Measurements from ENCODE around the gene KCND3.
"Not testable (repeated sequence)": the region's sequence is repeated elsewhere in the genome, so short reads cannot be mapped to it uniquely, and the experiment has no call there.

The KCND3 gene

DNA sequence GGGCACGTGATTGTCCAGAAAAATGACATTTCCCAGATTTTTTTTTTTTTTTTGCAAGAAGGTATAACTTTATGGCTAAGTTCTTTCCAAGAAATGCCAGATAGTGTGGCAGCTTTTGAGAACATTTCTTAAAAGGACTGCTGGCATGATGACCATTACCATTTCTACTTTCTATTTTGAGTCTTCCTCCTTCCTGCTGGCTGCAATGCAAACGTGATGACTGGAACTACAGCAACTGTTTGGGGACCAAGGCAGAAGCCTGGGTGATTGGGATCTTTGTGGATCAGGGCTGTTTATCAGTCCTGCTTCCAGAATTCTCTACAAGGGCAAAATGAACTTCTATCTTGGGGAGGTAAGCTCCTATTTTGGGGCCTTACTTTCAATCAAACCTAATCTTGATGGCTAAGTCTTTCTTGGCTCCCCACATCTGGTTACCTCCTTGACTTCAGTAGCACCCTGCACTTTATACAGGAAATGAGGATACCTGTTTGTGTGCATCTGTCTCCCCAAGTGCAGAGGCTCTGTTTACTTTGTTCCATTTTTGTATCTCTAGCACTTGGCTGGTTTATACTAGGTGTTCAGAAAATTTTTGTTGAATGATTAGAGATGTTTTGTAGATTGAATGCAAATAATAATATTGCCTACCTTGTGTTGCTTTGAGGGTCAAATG is 237.4 kb downstream of the KCND3 start:
- in situ Hi-C loops (cut with MboI; ENCODE audit: low sequenced_read_pairs) = loop anchor here (5.0 to 25.0 kb wide), 2 partner anchors 35 to 540 kb away; partner anchors contain the start of gene DENND2D

DNA sequence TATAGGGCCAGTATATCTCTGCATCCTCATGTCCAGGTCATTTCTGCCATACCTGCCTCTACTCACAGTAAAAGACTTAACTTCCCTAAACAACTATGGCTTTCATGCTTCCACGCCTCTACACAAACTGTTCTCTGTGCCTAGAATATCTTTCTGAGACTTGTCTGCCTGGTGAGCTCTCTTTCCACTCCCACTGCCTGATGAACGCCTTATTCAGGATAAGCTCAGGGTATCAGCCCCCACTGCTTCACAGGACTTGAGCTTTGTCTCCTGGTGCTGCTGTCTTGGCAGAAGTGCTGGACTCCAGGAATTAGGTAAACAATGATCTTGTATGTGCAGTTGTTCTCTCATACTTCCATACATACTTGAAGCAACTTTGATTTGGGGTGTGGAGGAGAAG is 238.6 kb downstream of the KCND3 start:
- in situ Hi-C loops (cut with MboI; ENCODE audit: low sequenced_read_pairs) = loop anchor here (5.0 to 25.0 kb wide), 2 partner anchors 34 to 539 kb away; partner anchors contain the start of gene DENND2D

DNA sequence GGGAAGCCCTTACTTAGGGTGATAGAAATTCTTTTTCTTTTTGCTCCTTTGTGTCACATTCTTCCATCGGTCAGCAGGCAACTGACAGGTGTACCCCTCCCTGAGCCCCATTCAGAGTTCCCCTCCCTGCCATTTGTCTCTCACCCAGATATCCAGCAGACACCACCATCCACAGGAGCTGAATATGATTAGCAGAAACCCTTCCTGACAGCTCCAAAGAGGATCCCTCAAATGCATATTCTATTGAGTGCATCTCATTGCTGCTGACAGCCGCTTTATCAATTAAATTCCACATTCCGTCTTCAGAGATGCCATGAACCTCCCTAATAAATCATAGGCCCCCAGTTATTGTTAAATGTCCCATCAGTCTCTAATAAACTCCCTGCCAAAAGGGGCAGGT is 239.8 kb downstream of the KCND3 start:
- in situ Hi-C loops (cut with MboI; ENCODE audit: low sequenced_read_pairs) = loop anchor here (5.0 to 25.0 kb wide), 2 partner anchors 32 to 537 kb away; partner anchors contain the start of gene DENND2D

DNA sequence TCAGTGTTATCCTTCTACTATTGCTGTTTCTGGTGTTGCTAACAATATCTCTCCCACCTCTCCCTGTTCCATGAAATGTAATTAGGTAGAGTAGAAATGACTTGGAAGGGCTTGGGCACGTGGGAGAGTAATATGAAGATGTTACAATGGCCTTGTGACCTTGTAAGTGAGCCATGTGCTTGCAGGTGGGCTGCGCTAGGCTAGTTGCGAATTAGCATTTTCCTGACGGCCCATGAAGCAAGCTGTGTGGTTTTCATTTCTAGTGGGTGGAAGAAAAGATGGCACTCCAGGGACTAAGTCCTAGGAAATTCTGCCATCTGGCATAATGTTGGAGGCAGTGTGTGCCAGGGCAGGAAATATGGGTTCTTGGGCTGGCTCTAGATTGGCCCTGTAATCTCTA is 241.5 kb downstream of the KCND3 start:
- in situ Hi-C loops (cut with MboI; ENCODE audit: low sequenced_read_pairs) = no loop called here

DNA sequence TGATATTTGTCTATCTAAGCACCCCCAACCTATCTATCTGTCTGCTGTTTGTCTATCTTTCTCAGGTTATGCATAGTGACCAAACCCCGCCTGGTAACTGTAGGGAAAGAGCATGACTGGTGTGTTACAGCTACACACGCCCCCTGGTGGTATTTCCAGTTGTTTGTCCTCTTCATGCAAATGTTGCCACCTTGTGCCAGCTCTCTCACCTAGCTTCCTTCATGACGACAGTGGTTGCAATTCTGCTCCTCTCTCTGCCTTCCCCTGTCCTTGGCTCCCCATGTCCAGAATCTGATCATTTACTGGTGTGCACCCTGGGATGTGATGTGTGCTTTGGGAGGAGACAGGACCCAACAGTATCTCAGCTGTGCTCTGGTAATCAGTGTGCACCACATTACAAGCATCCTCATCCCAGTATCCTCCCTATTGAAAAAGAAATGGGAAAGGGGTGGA is 242.2 kb downstream of the KCND3 start:
- in situ Hi-C loops (cut with MboI; ENCODE audit: low sequenced_read_pairs) = no loop called here

DNA sequence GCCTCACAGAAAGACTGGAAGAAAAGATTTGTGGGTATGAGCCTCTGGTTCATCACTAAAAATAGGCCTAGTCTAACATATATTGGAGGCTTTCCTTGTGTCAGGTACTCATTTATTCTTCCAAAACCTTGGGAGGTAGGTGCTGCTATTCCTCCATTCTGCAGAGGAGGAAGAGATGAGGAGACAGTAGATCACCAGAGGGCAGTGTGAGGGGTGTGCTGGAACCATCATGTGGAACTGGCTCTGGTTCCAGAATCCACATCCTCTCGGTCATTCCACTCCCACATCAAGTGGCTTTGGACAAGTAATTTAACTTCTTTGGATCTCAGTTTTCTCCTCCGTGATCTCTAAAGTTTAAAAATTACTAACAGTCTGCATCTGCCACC is 242.9 kb downstream of the KCND3 start:
- in situ Hi-C loops (cut with MboI; ENCODE audit: low sequenced_read_pairs) = no loop called here

DNA sequence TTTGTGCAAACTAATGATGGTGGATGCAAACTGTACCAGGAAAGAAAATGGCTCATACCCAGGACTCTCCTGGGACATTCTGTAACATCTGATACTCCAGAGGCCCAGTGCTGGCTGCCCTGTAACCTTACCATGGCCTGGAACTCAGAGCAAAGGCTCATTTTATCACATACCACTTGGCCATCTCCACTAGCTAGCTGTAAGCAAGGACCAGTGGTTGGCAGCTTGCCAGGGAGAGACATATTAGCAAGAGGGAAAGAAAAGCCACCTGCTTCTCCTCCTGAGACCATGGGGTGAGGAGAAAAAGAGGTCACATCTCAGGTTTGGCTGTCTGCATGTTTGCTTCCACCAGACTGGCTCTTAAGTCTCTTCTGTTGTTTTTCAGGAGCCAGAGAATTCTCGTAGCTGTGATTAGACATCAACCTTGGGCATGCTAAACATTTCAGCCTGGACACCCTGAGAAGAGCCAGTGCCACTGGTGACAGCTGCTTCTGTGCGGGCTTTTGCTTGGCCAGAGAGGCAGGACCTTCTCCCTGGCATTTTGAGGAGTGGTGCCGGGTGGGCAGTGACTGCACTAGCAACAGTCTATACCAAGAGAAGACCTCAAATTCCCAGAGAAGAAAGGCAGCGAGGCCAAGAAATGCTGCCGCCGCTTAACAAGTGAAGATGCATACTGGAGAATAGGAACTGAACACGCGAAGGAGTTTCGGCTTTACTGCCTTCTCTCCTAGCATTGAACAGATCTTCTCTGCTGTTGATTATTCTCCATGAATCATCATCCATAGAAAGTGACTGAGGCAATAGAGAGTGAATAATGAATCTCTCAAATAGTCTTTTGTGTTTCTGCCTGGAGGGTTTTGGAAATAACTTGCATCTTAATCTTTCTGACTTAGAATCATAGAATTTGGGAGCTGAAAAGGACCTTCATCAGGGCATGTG is 243.5 kb downstream of the KCND3 start:
- in situ Hi-C loops (cut with MboI; ENCODE audit: low sequenced_read_pairs) = no loop called here

DNA sequence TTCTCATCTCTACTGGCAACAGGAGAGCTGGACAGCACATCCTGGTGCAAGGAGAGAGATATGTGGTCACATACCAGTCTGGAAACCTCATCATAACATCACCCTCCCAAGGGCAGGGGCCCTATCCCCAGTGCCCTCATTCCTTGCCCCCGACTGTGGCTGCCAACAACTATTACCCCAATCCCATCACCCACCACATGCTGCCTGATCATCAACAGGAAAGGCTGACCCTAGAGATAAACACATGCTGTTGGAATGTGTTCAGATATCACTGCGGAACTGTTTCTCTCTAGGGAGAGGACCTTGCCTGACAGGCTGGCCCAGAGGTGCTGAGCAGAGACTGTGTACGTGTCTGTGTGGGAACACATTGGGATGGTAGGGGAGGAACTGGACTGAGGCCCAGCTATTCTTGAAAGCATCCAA is 245.8 kb downstream of the KCND3 start:
- in situ Hi-C loops (cut with MboI; ENCODE audit: low sequenced_read_pairs) = no loop called here

DNA sequence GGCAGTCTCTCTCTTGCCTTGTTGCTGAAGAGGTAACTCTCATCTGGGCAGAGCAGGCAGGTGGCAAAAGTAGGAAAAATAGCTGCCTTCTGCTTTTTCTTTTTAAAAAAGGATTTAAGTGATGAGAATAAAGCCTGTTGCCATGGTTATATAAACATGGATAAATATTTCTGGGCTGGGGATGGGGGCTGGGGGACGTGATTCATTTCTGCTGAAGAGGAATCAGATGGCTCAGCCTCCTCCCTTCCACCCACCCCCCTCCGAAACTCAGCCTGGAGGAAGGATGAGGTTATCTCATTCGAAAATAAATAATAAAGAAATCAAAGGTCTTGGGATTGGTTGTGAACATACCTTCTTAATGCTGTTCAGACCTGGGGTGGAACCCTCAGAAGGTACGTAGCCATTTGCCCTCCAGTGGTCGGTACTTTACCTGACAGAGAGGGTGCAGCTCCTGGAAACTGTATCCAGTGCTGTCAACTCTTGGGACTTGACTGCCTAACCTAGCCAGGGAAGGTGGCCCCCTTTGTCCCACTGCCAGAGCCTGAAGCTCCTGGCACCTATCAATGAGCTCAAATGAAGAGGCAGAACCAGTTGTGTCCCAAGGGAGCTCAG is 246.4 kb downstream of the KCND3 start:
- in situ Hi-C loops (cut with MboI; ENCODE audit: low sequenced_read_pairs) = no loop called here

DNA sequence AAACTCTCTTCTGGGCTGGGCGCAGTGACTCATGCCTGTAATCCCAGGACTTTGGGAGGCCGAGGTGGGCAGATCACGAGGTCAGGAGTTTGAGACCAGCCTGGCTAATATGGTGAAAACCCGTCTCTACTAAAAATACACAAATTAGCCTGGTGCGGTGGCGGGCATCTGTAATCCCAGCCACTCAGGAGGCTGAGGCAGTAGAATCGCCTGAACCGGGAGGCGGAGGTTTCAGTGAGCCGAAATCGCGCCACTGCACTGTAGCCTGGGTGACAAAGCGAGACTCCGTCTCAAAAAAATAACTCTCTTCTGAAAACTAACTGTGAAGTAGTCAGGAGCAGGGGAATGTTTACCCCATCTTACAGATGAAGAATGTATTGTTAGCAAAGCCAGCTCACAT is 247.2 kb downstream of the KCND3 start:
- in situ Hi-C loops (cut with MboI; ENCODE audit: low sequenced_read_pairs) = not testable (repeated sequence)

DNA sequence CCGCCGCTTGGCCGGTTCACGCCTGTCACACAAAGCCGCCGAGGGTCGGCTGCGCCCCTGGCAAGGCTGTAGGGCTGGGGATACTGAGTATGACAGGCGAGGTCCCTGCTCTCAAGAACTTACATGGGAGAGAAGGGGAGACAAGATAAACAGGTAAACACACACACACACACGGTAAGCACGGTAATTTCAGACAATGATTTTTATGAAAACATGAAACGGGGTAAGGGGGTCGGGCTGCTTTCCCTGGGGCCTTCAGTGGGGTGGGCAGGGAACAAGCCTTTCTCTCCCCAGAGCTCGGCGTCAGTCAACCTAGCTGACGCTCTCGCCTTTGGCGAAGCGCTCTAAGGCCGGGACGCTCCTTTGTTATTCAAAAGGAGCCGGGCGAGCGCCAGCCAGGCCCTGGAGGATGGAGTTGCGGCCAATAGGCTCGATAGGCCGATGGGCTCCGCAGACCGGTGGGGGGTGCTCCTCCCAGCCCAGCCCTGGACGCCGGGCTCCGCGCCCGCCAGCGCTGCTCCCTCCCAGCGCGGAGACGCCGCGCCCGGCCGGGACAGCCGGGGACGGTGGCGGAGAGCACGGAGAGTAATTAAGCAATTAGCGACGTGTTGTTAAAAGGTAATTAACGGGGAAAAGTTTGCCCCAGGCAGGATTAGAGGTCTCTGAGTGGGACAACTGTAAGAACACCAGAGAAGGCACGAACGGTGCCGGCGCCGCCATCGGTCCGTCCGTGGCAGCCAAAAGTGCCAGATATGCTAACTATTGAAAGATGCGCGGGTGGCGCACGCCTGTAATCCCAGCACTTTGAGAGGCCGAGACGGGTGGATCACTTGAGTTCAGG is 249.3 kb downstream of the KCND3 start:
- in situ Hi-C loops (cut with MboI; ENCODE audit: low sequenced_read_pairs) = no loop called here

DNA sequence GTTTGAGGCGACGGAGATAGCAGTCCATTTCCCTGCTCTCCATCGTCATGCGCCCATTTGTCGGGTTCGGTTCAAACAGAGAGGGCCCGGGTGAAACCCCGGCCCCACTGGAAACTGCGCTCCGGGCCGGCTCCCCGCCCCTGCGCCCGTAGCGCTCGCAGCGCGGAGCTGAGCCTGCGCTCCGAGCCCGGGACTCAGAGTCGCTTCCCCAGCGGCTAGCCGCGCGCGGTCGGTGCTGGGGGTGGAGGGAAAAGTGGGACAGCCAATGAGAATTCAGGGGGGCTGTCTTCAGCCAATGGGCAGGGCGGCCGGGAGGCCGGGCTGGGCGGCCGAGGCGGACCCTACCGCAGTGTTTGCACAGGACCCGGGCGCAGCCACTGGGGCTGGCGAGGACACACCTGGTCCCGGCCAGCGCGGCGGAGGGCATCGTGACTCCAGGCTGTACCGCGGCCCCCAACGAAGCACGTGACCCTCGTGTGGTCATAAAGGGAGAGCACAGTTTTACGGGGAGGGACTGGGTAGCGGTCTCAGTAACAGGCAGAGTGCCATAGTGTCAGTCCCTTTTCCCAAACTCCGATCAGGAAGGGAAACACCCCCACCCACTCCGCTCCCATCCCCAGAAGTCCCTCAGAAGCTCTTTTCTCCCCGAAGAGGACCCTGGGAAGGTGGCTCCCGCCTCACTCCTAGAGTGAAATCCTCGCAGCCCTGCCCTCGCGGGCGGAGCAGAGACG is 250.1 kb downstream of the KCND3 start, which contains the start of gene INKA2:
Gene INKA2 (minus strand): TSS at position 202 of the 731 bp plus-strand sequence. CDS start 153 bp downstream, at position 49.
- in situ Hi-C loops (cut with MboI; ENCODE audit: low sequenced_read_pairs) = no loop called here

DNA sequence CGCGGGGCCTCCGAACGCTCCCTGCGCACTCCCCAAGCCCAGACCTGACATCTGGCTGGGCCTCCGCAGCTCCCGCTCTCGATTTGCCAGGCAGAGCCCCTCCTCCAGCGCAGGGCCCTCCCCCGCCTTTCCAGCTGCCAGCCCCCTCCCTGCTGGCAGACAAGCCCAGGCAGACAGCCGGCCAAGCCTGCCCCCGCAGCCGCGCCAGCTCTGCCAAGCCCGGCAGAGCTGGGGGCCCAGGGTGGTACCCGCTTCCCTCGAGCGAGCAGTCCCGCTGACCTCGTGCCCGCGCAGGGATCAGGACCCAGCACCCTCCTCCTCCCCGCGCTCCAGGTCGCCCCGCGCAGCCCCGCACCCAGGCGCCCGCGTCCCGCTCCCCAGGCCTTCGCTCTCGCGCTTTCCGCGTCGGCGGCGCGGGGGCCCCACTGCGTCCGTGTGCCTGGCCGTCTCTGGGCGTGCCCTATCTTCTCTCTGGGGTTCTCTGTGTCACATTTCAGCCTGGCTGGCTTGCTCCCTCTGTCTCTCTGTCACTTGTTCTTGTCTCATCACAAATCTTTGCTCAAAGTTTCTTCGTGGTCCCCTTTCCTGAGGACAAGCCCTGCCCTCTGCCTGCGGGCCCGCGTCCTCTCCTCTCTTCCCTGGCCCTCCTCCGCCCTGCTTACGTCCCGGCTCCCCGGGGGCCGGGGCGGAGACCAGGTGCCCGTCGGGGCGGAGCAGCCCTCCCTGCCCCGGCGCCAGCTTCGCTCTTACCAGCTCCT is 250.9 kb downstream of the KCND3 start:
- in situ Hi-C loops (cut with MboI; ENCODE audit: low sequenced_read_pairs) = no loop called here

DNA sequence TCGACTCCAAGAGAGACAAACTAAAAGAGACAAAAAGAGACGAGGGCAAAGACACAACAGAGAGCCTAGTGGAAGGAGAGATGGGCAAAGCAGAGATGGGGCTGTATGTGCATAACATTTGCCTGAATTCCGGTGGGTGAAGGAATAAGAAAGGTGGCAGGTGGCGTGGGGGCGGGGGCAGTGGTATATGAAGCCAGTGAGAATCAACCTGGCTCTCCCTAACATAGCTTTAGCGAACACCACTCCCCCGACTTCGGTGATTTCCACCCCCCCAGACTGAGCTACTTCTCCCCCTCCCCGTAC is 251.4 kb downstream of the KCND3 start:
- in situ Hi-C loops (cut with MboI; ENCODE audit: low sequenced_read_pairs) = no loop called here

DNA sequence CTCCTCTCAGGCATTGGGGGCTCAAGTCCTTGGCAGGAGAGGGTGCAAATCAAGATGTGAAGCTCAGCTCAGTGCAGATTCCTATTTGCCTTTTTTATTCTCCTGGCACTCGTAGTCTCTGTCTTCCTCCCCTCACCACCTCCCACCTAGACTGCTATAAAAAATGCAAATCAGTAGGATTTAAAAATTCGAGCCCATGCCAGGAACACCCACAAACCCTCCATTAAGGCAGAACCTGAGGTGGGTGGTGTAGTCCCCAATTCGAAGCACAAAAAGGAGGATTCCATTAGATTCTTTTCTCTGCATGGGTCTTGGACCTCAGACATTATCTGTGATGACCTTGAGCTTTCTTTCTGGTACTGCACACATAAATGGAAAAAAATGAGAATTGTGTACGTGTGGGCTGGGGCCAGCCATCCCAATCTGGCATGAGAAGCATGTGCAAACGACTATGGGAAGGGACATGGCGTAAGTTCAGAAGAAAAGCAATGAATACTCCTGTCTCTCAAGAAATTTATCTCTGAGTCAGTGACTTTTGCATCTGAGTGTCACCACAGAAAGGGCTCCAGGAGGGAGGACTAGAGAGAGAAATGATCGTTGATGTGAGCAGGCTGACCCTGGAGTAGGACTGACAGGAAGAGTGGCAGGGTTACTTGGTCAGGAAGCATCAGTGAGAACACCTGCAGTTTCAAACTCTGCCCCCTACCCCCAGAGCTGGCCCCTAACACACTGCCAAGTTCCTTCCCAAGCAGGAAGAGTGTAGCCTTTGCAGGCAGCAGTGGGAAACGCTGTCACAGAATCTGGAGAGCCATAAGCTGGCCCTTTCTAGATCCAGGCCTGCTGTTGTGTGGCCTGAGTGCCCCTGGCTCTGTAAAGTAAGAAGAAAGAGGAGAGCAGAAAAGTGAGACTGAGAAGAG is 252.0 kb downstream of the KCND3 start:
- in situ Hi-C loops (cut with MboI; ENCODE audit: low sequenced_read_pairs) = no loop called here

DNA sequence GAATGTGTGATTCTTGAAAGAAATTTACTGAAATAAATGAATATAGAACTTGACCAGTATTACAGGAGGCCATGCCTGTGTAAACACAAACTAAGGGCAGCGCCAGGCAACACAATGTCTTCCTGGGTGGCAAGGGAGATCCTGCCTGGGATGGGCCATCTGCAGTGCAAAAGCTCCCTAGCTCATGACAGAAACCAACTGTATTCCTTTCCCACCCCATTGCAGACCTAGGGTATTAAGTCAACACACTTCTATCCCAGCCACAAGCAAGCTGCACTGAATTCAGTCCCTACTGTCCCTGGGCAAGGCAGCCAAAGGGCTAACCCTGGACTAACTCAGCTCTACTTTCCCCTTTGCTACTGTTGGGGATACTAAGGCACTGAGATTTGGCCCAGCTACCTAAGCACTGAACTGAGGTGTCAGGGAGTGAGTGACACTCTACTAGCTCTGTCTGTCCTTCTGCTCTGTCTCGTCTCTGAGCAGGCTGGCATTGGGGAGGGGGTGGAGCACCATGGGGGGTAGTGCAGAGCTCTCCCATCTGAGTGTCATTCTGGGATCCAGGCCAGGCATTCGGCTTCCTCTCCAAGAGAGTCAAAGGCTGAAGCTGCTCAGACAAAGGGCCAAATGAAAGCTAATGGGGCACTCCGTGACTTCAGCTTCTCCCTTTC is 252.8 kb downstream of the KCND3 start:
- in situ Hi-C loops (cut with MboI; ENCODE audit: low sequenced_read_pairs) = no loop called here

DNA sequence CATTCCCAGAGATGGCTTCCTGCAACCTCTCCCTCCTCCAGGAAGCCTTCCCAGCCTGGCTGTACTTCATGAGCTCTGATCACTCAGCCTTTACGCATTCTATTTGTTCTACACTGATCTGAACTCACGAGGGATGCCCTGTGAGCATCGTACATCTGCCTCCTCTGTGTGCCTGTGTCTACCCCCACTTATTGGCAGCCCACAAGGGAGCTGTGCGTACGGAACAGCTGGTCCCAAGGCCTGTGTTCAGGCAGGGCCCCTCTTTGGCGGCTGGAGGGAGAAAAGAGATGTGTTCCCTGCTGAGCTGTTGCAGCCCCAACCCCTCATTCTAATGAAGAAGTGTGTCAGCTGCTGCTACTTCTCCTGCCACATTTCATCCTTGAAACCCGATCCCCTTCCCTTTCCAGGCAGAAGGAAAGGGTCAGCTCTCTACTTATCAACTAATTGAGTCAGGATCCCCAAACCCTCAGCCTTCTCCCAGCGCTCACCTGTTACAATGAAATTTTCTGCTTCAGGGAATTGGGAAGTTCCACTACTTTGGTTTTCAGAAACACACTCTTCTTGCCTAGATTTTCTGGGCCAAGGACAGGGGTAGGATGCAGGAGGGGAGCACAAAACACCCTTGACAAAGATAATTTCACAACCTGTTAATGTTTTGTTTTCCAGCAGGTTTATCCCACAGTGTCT is 253.5 kb downstream of the KCND3 start:
- in situ Hi-C loops (cut with MboI; ENCODE audit: low sequenced_read_pairs) = no loop called here

All from HL-60/S4 (cell line).